Limb (tissue), 2 donors: Measurements from ENCODE around the gene PXN.
"Not testable (repeated sequence)": the region's sequence is repeated elsewhere in the genome, so short reads cannot be mapped to it uniquely, and the experiment has no call there.

Source experiments
- DNase-seq, 2 donors: peaks; one replicate each; pipeline ENCODE4 v3.0.0-alpha.2; 2016; ENCODE audit errors: extremely low spot score in 2 of 2

Gene PXN

DNA sequence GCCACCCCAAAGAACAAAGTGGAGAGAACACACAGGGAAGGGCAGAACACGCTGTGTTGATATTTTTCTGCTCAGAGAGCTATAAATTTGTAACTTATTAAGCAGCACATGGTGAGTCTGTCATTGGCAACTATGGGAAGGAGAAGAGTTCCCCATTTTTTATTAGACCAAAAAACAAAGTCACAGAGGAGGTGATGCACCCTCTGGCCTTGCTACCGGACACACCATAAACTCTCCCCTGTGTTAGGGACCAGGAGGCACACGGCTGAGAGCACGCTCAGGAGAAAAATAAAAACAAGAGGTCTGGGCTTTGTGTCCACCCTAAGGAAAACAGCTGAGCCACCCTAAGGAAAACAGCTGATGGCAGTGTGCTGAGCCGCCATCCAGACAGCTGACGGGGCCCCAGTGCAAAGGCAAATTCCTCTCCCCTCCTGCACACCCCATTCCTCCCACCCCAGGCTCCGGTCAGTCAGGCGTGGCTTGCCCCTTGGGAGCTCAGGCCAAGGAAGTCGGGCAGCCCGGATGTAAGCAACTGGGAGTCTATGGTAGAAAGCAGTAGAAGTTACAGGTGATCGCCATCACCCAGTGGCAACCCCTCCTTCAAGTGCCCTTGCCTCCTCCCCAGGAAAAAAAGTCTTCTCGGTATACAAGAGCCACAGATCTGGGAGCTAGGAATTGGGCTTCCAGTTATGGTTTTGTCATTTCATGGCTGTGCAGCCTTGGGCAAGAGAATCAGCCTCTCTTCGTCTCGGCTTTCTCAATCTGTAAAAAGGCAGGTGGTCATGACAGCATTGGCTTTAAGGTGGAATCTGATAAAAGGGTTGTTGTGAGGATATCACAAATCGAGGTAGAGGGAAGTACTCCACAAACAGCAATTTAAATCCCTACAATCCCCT is 2.4 kb downstream of the PXN start:
- no peak for DNase-seq

- no peak for DNase-seq
Measured at GRCh38 chr12:120261951-120262851, 3.3 kb downstream of the PXN start.

GRCh38 chr12:120260607-120261006 is 4.9 kb downstream of the PXN start:
- DNase-seq, result no peak

GRCh38 chr12:120259418-120260202 is 5.9 kb downstream of the PXN start:
- DNase-seq, result no peak

DNA sequence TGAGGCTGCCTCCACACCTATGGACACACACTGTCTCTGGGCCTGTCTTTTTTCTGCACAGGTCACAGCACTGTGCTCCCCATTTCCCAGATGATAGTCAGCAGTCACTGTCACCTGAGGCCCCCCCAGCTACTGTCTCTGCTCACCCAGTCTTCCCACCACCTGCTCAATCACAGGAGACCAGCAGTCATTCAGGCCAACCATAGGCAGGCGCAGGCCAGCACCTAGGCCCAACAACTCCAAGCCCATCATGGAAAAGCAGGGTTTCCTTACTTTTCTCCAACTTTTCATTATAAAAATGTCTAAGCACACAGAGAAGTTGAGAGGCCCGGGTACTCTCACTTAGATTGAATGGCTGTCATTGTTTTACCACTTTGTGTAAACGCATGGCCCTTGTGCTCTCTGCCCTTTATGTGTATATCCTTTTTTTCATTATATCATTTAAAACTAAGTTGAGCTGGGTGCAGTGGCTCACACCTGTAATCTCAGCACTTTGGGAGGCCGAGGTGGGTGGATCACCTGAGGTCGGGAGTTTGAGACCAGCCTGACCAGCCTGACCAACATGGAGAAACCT is 7.1 kb downstream of the PXN start:
- DNase-seq, result no peak

GRCh38 chr12:120257041-120257821 is 8.3 kb downstream of the PXN start:
- DNase-seq, result peak; percentile 57 to 81

DNA sequence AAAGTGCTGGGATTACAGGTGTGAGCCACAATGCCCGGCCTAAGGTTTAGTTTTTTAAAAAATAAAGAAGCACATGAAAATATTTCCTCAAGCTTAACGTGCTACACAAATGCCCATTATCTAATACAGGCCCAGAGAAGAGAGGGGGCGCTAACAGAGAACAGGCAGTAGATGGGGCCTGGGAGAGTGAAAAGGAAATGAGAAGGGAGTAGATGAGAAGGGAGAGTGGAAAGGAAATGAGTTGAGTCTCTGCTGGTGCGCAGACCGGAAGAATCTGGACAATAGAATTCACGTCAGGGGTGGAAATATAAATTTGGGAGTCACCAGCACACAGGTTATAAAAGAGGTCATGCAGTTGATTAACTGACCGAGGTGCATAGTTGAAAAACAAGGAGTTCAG is 10.7 kb downstream of the PXN start:
- no peak for DNase-seq

- not testable (repeated sequence) for DNase-seq
Measured at GRCh38 chr12:120253313-120253712, 12.2 kb downstream of the PXN start.

- no peak for DNase-seq
Measured at GRCh38 chr12:120252071-120252906, 13.2 kb downstream of the PXN start.

GRCh38 chr12:120251364-120252070 is 14.0 kb downstream of the PXN start:
- DNase-seq, result not testable (repeated sequence)

DNA sequence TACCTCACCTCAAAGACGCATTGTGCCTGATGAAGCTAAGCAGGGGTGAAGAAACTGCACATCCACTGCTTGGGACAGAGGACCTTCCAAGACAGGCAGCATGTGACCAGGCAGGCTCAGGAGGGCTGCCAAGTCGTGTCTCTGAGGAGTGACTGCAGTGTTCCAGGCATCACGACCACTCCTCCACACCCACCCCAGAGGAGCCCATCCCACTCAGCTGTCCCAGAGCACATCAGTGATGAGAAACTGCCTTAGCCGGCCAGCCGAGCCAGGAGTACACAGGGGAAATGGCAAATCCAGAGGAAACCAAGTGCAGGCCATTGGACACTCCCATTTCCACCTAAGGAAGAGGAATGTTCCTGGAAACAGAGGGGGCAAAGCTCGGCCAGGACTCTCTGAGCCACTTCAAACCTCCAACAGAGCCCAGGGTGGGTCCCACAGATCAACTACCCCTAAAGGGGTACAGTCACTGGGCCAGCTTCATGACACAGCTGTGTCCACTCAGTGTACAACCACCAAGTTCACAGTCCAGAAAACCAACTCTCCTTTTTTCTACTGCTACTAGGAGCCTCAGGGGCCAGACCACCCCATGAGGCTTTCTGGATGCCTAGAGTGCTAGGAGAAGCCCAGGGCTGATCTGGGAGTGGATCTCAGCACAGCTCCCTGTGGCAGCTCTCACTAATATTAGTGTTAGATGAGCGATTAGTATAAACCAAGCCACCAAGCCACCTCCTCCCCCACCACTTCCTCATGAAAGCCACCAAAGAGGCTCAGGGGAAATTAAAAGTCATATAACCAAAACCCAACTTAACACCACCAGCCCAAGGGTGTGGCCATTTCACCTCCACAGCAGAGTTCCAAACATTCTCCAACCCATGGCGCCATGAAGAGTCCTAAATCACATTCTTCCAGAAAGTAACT is 15.4 kb downstream of the PXN start:
- DNase-seq, result no peak

GRCh38 chr12:120249266-120249874 is 16.2 kb downstream of the PXN start:
- no peak for DNase-seq

- DNase-seq, result no peak
Measured at GRCh38 chr12:120247621-120248030, 17.9 kb downstream of the PXN start.

DNA sequence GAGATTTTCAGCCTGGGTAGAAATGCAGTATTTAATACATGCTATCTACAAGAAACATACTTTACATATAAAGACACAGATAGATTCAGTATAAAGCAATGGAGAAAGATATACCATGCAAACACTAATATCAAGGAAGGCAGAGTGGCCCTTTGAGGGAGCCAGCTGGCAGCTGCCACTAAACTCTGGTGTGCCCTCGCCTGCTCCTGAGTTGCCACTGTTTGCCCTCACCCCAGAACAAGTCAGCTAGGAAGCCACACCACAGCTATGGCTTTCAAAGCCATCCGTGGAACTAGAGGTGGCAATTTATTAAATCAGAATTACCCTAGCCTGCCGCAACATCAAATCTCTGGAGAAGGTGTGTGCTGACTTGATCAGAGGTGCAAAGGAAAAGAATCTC is 18.3 kb downstream of the PXN start:
- DNase-seq, result no peak

DNA sequence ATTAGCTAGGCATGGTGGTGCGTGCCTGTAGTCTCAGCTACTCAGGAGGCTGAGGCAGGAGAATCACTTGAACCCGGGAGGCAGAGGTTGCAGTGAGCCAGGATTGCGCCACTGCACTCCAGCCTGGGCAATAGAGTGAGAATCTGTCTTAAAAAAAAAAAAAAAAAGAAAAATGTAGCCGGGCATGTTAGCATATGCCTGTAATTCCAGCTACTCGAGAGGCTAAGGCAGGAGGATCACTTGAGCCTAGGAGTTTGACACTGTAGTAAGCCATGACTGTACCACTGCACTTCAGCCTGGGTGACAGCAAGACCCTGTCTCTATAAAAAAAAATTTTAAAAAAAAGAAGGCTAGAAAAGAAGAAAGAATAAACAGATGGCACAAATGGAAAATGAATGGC is 18.8 kb downstream of the PXN start:
- DNase-seq, result not testable (repeated sequence)

- DNase-seq, result no peak
Measured at GRCh38 chr12:120242971-120243699, 22.4 kb downstream of the PXN start.
